Neural crest cell (in vitro differentiated cells): ENCODE measurements around the gene ARPC1B. TPM values are rescaled to one million over a fixed set of nuclear protein-coding genes. Genes with fewer than 3 reads are reported as not detected.
A peak's percentile ranks its signal among the peaks of the same experiment; 100 is the strongest.
"Not testable (repeated sequence)": the region's sequence is repeated elsewhere in the genome, so short reads cannot be mapped to it uniquely, and the experiment has no call there.

ENCODE experiments used
- DNase-seq: peaks from one replicate; pipeline ENCODE4 v3.0.0; 2021; ENCODE audit warnings: low read depth, mixed read lengths, low spot score
- H3K27ac Mint-ChIP-seq: one replicate; pipeline ENCODE4 v1.8.0; 2021; ENCODE audit warnings: mild to moderate bottlenecking, mixed read lengths; ENCODE audit not compliant: unreplicated experiment
- H3K27me3 Mint-ChIP-seq: 2 replicates; pipeline ENCODE4 v1.8.0; 2021; ENCODE audit warnings: low read depth, mild to moderate bottlenecking, mixed read lengths
- H3K36me3 Mint-ChIP-seq: 2 replicates; pipeline ENCODE4 v1.8.0; 2021; ENCODE audit warnings: low read depth, mild to moderate bottlenecking, mixed read lengths
- H3K4me1 Mint-ChIP-seq: 2 replicates; pipeline ENCODE4 v1.8.0; 2021; ENCODE audit warnings: mixed read lengths
- H3K4me3 Mint-ChIP-seq: one replicate; pipeline ENCODE4 v1.8.0; 2021; ENCODE audit warnings: mild to moderate bottlenecking, mixed read lengths
- H3K9me3 Mint-ChIP-seq: 2 replicates; pipeline ENCODE4 v1.8.0; 2021; ENCODE audit warnings: mixed read lengths
- total RNA-seq: library from RNA; stranded (reverse); gene quantifications from 2 replicates; pipeline ENCODE4 v1.2.1, GENCODE V29; 2021
- TF ChIP-seq, protein P1 (sequence below): fragments of 200-600 bp; sonication (generic); conservative IDR thresholded peaks from 2 replicates; pipeline ENCODE4 v1.5.0; 2021; ENCODE audit warnings: antibody characterized with exemption, mild to moderate bottlenecking

The ARPC1B gene
- total RNA-seq, 1 donor from 2014 or later, result 67.7 TPM

DNA sequence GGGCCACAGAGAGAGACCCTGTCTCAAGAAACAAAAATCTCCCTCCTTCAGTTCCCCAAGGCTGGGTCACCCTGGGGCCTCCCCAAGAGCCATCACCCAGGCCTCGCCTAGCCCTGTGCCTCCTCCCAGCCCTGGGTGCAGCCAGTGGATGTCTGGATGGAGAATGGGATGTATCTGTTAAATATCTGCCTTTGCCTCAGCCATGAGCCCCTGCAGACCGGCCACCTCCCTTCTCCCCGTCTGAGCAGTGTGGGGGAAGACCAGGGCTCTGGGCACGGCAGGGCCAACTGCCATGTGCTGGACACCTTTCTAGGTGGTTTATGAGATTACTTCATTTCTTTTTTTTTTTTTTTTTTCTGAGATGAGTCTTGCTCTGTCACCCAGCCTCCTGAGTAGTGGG is 10.0 kb downstream of the ARPC1B start:
- DNase-seq, result no peak
- Mint-ChIP-seq H3K9me3 (no peaks in the 10 kb centered on the region), H3K27me3 (no peaks in the 10 kb centered on the region), H3K36me3 (peaks cover 2% of the 10 kb centered on the region), H3K4me3 (no peak overlapping the region), H3K27ac (no peak overlapping the region), H3K4me1 (peaks cover 14% of the 10 kb centered on the region)
- TF ChIP-seq, protein P1, sequence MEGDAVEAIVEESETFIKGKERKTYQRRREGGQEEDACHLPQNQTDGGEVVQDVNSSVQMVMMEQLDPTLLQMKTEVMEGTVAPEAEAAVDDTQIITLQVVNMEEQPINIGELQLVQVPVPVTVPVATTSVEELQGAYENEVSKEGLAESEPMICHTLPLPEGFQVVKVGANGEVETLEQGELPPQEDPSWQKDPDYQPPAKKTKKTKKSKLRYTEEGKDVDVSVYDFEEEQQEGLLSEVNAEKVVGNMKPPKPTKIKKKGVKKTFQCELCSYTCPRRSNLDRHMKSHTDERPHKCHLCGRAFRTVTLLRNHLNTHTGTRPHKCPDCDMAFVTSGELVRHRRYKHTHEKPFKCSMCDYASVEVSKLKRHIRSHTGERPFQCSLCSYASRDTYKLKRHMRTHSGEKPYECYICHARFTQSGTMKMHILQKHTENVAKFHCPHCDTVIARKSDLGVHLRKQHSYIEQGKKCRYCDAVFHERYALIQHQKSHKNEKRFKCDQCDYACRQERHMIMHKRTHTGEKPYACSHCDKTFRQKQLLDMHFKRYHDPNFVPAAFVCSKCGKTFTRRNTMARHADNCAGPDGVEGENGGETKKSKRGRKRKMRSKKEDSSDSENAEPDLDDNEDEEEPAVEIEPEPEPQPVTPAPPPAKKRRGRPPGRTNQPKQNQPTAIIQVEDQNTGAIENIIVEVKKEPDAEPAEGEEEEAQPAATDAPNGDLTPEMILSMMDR, result no peak

DNA sequence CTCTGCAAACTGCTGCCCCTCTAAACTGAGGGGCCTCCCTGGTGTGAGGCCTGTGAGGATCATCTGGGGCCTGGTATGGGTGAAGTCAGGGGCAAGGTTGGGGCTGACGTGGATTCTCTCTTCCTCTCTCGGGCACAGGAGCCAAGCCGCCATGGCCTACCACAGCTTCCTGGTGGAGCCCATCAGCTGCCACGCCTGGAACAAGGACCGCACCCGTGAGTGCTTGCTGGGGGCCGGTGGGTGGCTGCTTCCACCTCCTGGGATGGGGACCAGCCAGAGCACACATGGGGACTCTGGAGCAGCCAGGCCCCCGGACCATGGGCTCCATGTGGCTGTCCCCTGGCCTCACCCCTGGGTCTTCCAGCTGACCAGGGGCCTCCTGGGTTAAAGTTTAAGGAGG is 11.0 kb downstream of the ARPC1B start:
- no peak overlapping the region for H3K4me3 Mint-ChIP-seq
- H3K4me1 Mint-ChIP-seq, result peaks cover 6% of the 10 kb centered on the region
- no peak for DNase-seq
- no peaks in the 10 kb centered on the region for H3K27me3 Mint-ChIP-seq
- H3K27ac Mint-ChIP-seq, result no peak overlapping the region
- TF ChIP-seq, protein P1, result no peak
- no peaks in the 10 kb centered on the region for H3K9me3 Mint-ChIP-seq
- H3K36me3 Mint-ChIP-seq, result peaks cover 2% of the 10 kb centered on the region

DNA sequence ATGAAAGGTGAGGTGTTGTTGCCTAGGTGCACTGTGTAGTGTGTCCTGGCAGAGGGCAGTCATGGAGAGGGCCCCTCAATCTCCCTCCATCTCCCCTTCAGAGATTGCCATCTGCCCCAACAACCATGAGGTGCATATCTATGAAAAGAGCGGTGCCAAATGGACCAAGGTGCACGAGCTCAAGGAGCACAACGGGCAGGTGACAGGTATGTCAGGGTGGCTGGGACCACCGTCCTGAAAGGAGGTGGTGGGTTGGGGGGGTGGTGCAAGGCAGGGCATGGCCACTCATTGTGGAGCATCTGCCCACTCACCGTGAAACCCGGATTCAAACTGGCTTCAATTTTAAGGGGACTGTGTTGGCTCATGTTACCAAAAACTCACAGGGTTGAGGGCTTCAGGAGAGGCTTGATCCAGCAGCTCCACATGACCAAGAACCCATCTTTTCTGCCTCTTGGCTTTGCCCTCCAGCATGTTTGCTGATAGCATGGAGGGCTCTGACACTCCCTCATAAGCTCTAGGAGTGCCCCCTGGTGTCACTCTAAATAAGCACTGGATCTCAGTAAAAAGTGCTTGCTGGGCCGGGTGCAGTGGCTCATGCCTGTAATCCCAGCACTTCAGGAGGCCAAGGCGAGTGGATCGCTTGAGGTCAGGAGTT is 12.2 kb downstream of the ARPC1B start:
- Mint-ChIP-seq H3K4me3 (peak overlapping the region; percentile 57), H3K4me1 (no peaks in the 10 kb centered on the region), H3K9me3 (no peaks in the 10 kb centered on the region), H3K36me3 (peaks cover 2% of the 10 kb centered on the region), H3K27me3 (no peaks in the 10 kb centered on the region), H3K27ac (no peak overlapping the region)
- no peak for DNase-seq
- TF ChIP-seq, protein P1, result peak; percentile 41

DNA sequence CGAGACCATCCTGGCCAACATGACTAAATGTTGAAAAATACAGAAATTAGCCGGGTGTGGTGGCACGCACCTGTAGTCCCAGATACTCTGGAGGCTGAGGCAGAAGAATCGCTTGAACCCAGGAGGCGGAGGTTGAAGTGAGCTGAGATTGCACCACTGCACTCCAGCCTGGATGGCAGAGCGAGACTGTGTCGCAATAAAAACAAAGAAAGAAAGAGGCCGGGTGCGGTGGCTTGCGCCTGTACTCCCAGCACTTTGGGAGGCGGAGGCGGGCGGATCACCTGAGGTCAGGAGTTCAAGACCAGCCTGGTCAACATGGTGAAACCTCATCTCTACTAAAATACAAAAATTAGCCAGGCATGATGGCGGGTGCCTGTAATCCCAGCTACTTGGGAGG is 12.7 kb downstream of the ARPC1B start:
- H3K4me1 Mint-ChIP-seq, DNase-seq, H3K27ac Mint-ChIP-seq, H3K36me3 Mint-ChIP-seq, H3K27me3 Mint-ChIP-seq, H3K9me3 Mint-ChIP-seq: not testable (repeated sequence)
- TF ChIP-seq, protein P1, result peak; percentile 7
- peak overlapping the region; percentile 57 for H3K4me3 Mint-ChIP-seq

DNA sequence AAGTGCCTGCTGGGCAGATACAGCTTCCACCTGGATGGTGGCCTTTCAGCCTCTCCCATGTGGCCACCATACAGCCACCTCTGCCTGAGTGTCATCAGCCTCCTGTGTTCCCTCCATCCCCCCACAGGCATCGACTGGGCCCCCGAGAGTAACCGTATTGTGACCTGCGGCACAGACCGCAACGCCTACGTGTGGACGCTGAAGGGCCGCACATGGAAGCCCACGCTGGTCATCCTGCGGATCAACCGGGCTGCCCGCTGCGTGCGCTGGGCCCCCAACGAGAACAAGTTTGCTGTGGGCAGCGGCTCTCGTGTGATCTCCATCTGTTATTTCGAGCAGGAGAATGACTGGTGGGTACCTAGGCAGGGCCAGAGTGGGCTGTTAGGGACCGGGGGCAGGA is 13.4 kb downstream of the ARPC1B start:
- no peak overlapping the region for H3K4me3 Mint-ChIP-seq
- peaks cover 2% of the 10 kb centered on the region for H3K36me3 Mint-ChIP-seq
- H3K9me3 Mint-ChIP-seq, result no peaks in the 10 kb centered on the region
- H3K27me3 Mint-ChIP-seq, result peaks cover 1% of the 10 kb centered on the region
- H3K4me1 Mint-ChIP-seq, result peaks cover 3% of the 10 kb centered on the region
- H3K27ac Mint-ChIP-seq, result peak overlapping the region; percentile 35
- DNase-seq, result no peak
- TF ChIP-seq, protein P1, result no peak
